Stimulated activated naive CD4-positive, alpha-beta T cell (primary cell): ENCODE measurements around the gene TSPAN8.
"Not testable (repeated sequence)": the region's sequence is repeated elsewhere in the genome, so short reads cannot be mapped to it uniquely, and the experiment has no call there.

Experiments
- DNase-seq, 6 experiments: peaks; one replicate each; lab custom pipeline; 2025; lab: John Stamatoyannopoulos, UW

The TSPAN8 gene

GRCh38 chr12:71157601-71158233 is at the start of gene TSPAN8:
Gene TSPAN8, minus strand, starts transcription at chr12:71157999. Its CDS starts 321 bp downstream, at chr12:71157678.
- no peak for DNase-seq

- no peak for DNase-seq
Observed at GRCh38 chr12:71201136-71201679, 43.4 kb upstream of the TSPAN8 start.

GRCh38 chr12:71200706-71201105 is 42.9 kb upstream of the TSPAN8 start:
- no peak for DNase-seq

- no peak for DNase-seq
Observed at GRCh38 chr12:71197460-71197859, 39.7 kb upstream of the TSPAN8 start.

- no peak for DNase-seq
Observed at GRCh38 chr12:71195338-71195896, 37.6 kb upstream of the TSPAN8 start.

- no peak for DNase-seq
Observed at GRCh38 chr12:71194657-71195056, 36.9 kb upstream of the TSPAN8 start.

GRCh38 chr12:71193041-71193440 is 35.2 kb upstream of the TSPAN8 start:
- no peak for DNase-seq

- DNase-seq = no peak
Observed at GRCh38 chr12:71191509-71192196, 33.9 kb upstream of the TSPAN8 start.

GRCh38 chr12:71190822-71191221 is 33.0 kb upstream of the TSPAN8 start:
- DNase-seq = no peak

- DNase-seq = no peak
Observed at GRCh38 chr12:71187379-71187778, 29.6 kb upstream of the TSPAN8 start.

GRCh38 chr12:71186571-71187288 is 28.9 kb upstream of the TSPAN8 start:
- no peak for DNase-seq

GRCh38 chr12:71183846-71184245 is 26.0 kb upstream of the TSPAN8 start:
- DNase-seq = no peak

- no peak for DNase-seq
Observed at GRCh38 chr12:71183018-71183417, 25.2 kb upstream of the TSPAN8 start.

GRCh38 chr12:71178162-71178561 is 20.4 kb upstream of the TSPAN8 start:
- no peak for DNase-seq

- no peak for DNase-seq
Observed at GRCh38 chr12:71174825-71175224, 17.0 kb upstream of the TSPAN8 start.

- DNase-seq = no peak
Observed at GRCh38 chr12:71174146-71174545, 16.3 kb upstream of the TSPAN8 start.

- no peak for DNase-seq
Observed at GRCh38 chr12:71170456-71170855, 12.7 kb upstream of the TSPAN8 start.

- DNase-seq = no peak
Observed at GRCh38 chr12:71169286-71169685, 11.5 kb upstream of the TSPAN8 start.

- DNase-seq = no peak
Observed at GRCh38 chr12:71166862-71167496, 9.2 kb upstream of the TSPAN8 start.

- no peak for DNase-seq
Observed at GRCh38 chr12:71166280-71166679, 8.5 kb upstream of the TSPAN8 start.

GRCh38 chr12:71165780-71166179 is 8.0 kb upstream of the TSPAN8 start:
- not testable (repeated sequence) for DNase-seq
